WTC11 (cell line): ENCODE data around the gene ITPR2. TPM values are rescaled to one million over a fixed set of nuclear protein-coding genes. Genes with fewer than 3 reads are reported as not detected.

ENCODE experiments used
- ATAC-seq: fragments of 200-7000 bp; cut with Tn5 transposase; 2 replicates; pipeline ENCODE4 v1.10.0; 2021; ENCODE audit warnings: mild to moderate bottlenecking, moderate library complexity
- CTCF ChIA-PET: fragments of 300-600 bp; sonication (Branson Sonifier 250); formaldehyde crosslinking; loops from one replicate; lab custom pipeline; 2021; ENCODE audit warnings: antibody characterized with exemption; lab: Charles Lee
- POLR2A ChIA-PET: fragments of 350-600 bp; sonication (Branson Sonifier 250); formaldehyde crosslinking; loops from one replicate; lab custom pipeline; 2021; ENCODE audit warnings: antibody characterized with exemption; lab: Charles Lee
- DNase-seq: peaks from one replicate; pipeline ENCODE4 v3.0.0; 2021; ENCODE audit warnings: low spot score
- H3K27ac Mint-ChIP-seq: 2 replicates; pipeline ENCODE4 v1.8.0; 2021; ENCODE audit warnings: mixed read lengths
- H3K27me3 Mint-ChIP-seq: 2 replicates; pipeline ENCODE4 v1.8.0; 2021; ENCODE audit warnings: low read depth, mild to moderate bottlenecking, moderate library complexity, mixed read lengths
- H3K36me3 Mint-ChIP-seq: 2 replicates; pipeline ENCODE4 v1.8.0; 2021; ENCODE audit warnings: mixed read lengths
- H3K4me1 Mint-ChIP-seq: 2 replicates; pipeline ENCODE4 v1.8.0; 2022; ENCODE audit warnings: mixed read lengths
- H3K4me3 Mint-ChIP-seq: 2 replicates; pipeline ENCODE4 v1.8.0; 2021; ENCODE audit warnings: mild to moderate bottlenecking, moderate library complexity, mixed read lengths
- H3K9me3 Mint-ChIP-seq: 2 replicates; pipeline ENCODE4 v1.8.0; 2021; ENCODE audit warnings: mixed read lengths
- ELF4 ChIP-seq: sonication (generic); formaldehyde crosslinking; IDR thresholded peaks from 2 replicates; pipeline ENCODE4 v1.8.1; 2022; ENCODE audit warnings: low read depth, mild to moderate bottlenecking, moderate library complexity, missing genetic modification reagents
- EMX1 ChIP-seq: fragments of 250-450 bp; sonication (Bioruptor Pico); IDR thresholded peaks from 2 replicates; pipeline ENCODE4 v1.8.0; 2021; ENCODE audit warnings: mild to moderate bottlenecking
- ETV6 ChIP-seq: sonication (generic); formaldehyde crosslinking; IDR thresholded peaks from 2 replicates; pipeline ENCODE4 v1.8.1; 2022; ENCODE audit warnings: mild to moderate bottlenecking, missing genetic modification reagents
- FOXK1 ChIP-seq: sonication (generic); formaldehyde crosslinking; IDR thresholded peaks from 2 replicates; pipeline ENCODE4 v1.8.0; 2022; ENCODE audit warnings: mild to moderate bottlenecking, moderate library complexity, missing genetic modification reagents
- FOXP1 ChIP-seq: sonication (generic); formaldehyde crosslinking; IDR thresholded peaks from 2 replicates; pipeline ENCODE4 v1.8.0; 2022; ENCODE audit warnings: missing genetic modification reagents, mild to moderate bottlenecking, moderate library complexity, borderline replicate concordance
- GABPB1 ChIP-seq: sonication (generic); formaldehyde crosslinking; IDR thresholded peaks from 2 replicates; pipeline ENCODE4 v1.8.1; 2023; ENCODE audit warnings: mild to moderate bottlenecking, missing genetic modification reagents
- HMGA2 ChIP-seq: fragments of 250-450 bp; sonication (Bioruptor Pico); IDR thresholded peaks from 2 replicates; pipeline ENCODE4 v1.4.0; 2021; ENCODE audit warnings: mild to moderate bottlenecking, moderate library complexity
- IRF2 ChIP-seq: sonication (generic); formaldehyde crosslinking; IDR thresholded peaks from 2 replicates; pipeline ENCODE4 v1.8.0; 2022; ENCODE audit warnings: low read depth, missing genetic modification reagents, borderline replicate concordance
- MLX ChIP-seq: sonication (generic); formaldehyde crosslinking; IDR thresholded peaks from 2 replicates; pipeline ENCODE4 v1.8.1; 2023; ENCODE audit warnings: mild to moderate bottlenecking, missing genetic modification reagents, moderate library complexity
- NR1H2 ChIP-seq: sonication (generic); formaldehyde crosslinking; IDR thresholded peaks from 2 replicates; pipeline ENCODE4 v1.9.0; 2021; ENCODE audit warnings: mild to moderate bottlenecking, moderate library complexity, missing genetic modification reagents
- PREB ChIP-seq: sonication (generic); formaldehyde crosslinking; IDR thresholded peaks from 2 replicates; pipeline ENCODE4 v1.8.1; 2022; ENCODE audit warnings: mild to moderate bottlenecking, missing genetic modification reagents, moderate library complexity, borderline replicate concordance
- RELA ChIP-seq: sonication (generic); formaldehyde crosslinking; IDR thresholded peaks from 2 replicates; pipeline ENCODE4 v1.8.1; 2022; ENCODE audit warnings: missing genetic modification reagents, mild to moderate bottlenecking, borderline replicate concordance
- USF2 ChIP-seq: sonication (generic); formaldehyde crosslinking; IDR thresholded peaks from 2 replicates; pipeline ENCODE4 v1.8.1; 2023; ENCODE audit warnings: mild to moderate bottlenecking, missing genetic modification reagents, moderate library complexity
- ZNF138 ChIP-seq: sonication (generic); formaldehyde crosslinking; conservative IDR thresholded peaks from 2 replicates; pipeline ENCODE4 v1.8.1; 2022; ENCODE audit warnings: mild to moderate bottlenecking, moderate library complexity, missing genetic modification reagents
- ZNF232 ChIP-seq: sonication (generic); formaldehyde crosslinking; IDR thresholded peaks from 2 replicates; pipeline ENCODE4 v1.8.0; 2022; ENCODE audit warnings: mild to moderate bottlenecking, missing genetic modification reagents
- ZNF416 ChIP-seq: fragments of 250-450 bp; sonication (Bioruptor Pico); IDR thresholded peaks from 2 replicates; pipeline ENCODE4 v1.9.0; 2021; ENCODE audit warnings: mild to moderate bottlenecking, inconsistent platforms
- ZNF512 ChIP-seq: sonication (generic); formaldehyde crosslinking; IDR thresholded peaks from 2 replicates; pipeline ENCODE4 v1.8.1; 2022; ENCODE audit warnings: missing genetic modification reagents, borderline replicate concordance
- ZNF671 ChIP-seq: fragments of 250-450 bp; sonication (Bioruptor Pico); IDR thresholded peaks from 2 replicates; pipeline ENCODE4 v1.8.0; 2021; ENCODE audit warnings: mild to moderate bottlenecking
- total RNA-seq: library from RNA; stranded (reverse); gene quantifications from 3 replicates; pipeline ENCODE4 v1.2.3, GENCODE V29; 2021
- TF ChIP-seq, protein P1 (sequence below): fragments of 250-450 bp; sonication (Bioruptor Pico); IDR thresholded peaks from 2 replicates; pipeline ENCODE4 v1.9.0; 2021; ENCODE audit warnings: mild to moderate bottlenecking, borderline replicate concordance
- TF ChIP-seq, protein P2 (sequence below): sonication (generic); formaldehyde crosslinking; conservative IDR thresholded peaks from 2 replicates; pipeline ENCODE4 v1.8.1; 2023; ENCODE audit warnings: mild to moderate bottlenecking, low read depth, missing genetic modification reagents, moderate library complexity
- TF ChIP-seq, protein P3 (sequence below): sonication (generic); formaldehyde crosslinking; IDR thresholded peaks from 2 replicates; pipeline ENCODE4 v1.8.0; 2022; ENCODE audit warnings: mild to moderate bottlenecking, missing genetic modification reagents

The ITPR2 gene
- total RNA-seq, 1 experiment from 2014 or later: 50.7 TPM

DNA sequence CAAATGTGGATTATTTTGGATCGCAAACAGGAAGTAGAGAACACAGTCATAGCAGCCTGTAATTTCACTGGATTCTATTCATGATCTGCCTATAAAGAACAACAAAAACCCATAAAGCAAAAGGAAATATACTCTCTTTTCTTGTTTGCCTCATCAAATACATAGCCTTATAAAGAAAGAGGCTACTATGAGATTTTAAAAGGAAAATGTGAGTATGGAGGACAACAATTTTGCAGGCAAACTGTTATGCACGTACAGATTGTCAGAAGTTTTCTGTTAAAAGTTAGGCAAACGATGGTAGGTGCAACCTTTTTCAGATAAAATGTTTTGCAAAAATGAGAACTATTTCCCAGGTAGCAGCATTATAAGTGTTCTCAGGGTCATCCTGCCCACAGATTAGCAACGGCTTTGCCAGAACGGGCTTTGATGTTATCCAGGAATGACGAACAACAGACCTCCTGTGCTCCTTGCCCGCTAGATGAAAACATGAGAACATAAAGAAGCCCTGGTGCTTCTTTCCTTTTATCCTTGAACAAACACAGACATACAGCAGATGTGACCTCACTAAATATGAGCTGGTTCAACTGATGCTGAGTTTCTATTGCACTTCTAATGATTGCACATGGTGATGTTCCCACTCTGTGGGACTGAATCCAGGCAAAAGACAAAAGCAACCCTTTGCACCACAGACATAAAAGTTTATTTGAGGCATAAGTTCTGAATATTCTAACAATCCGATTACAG lies 88.1 kb downstream of the ITPR2 start:
- CTCF ChIA-PET: no interaction called here
- TF ChIP-seq, protein P1, sequence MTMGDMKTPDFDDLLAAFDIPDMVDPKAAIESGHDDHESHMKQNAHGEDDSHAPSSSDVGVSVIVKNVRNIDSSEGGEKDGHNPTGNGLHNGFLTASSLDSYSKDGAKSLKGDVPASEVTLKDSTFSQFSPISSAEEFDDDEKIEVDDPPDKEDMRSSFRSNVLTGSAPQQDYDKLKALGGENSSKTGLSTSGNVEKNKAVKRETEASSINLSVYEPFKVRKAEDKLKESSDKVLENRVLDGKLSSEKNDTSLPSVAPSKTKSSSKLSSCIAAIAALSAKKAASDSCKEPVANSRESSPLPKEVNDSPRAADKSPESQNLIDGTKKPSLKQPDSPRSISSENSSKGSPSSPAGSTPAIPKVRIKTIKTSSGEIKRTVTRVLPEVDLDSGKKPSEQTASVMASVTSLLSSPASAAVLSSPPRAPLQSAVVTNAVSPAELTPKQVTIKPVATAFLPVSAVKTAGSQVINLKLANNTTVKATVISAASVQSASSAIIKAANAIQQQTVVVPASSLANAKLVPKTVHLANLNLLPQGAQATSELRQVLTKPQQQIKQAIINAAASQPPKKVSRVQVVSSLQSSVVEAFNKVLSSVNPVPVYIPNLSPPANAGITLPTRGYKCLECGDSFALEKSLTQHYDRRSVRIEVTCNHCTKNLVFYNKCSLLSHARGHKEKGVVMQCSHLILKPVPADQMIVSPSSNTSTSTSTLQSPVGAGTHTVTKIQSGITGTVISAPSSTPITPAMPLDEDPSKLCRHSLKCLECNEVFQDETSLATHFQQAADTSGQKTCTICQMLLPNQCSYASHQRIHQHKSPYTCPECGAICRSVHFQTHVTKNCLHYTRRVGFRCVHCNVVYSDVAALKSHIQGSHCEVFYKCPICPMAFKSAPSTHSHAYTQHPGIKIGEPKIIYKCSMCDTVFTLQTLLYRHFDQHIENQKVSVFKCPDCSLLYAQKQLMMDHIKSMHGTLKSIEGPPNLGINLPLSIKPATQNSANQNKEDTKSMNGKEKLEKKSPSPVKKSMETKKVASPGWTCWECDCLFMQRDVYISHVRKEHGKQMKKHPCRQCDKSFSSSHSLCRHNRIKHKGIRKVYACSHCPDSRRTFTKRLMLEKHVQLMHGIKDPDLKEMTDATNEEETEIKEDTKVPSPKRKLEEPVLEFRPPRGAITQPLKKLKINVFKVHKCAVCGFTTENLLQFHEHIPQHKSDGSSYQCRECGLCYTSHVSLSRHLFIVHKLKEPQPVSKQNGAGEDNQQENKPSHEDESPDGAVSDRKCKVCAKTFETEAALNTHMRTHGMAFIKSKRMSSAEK: no peak
- TF ChIP-seq GABPB1 (CRISPR knock-in tag) (peak; percentile 76), FOXP1 (CRISPR knock-in tag) (no peak), ZNF512 (CRISPR knock-in tag) (no peak), ZNF671 (CRISPR knock-in tag) (no peak), FOXK1 (CRISPR knock-in tag) (no peak)

GRCh38 chr12:26744042-26744626 lies 88.9 kb downstream of the ITPR2 start:
- ATAC-seq: no peak
- CTCF ChIA-PET: no interaction called here
- Mint-ChIP-seq H3K4me1 (peaks cover 51% of the 10 kb centered on the region), H3K36me3 (peaks cover 13% of the 10 kb centered on the region), H3K9me3 (peaks cover 15% of the 10 kb centered on the region), H3K27ac (peak overlapping the region; percentile 35), H3K27me3 (no peaks in the 10 kb centered on the region), H3K4me3 (no peak overlapping the region)
- POLR2A ChIA-PET: no interaction called here
- no peak for DNase-seq
- TF ChIP-seq, protein P2, sequence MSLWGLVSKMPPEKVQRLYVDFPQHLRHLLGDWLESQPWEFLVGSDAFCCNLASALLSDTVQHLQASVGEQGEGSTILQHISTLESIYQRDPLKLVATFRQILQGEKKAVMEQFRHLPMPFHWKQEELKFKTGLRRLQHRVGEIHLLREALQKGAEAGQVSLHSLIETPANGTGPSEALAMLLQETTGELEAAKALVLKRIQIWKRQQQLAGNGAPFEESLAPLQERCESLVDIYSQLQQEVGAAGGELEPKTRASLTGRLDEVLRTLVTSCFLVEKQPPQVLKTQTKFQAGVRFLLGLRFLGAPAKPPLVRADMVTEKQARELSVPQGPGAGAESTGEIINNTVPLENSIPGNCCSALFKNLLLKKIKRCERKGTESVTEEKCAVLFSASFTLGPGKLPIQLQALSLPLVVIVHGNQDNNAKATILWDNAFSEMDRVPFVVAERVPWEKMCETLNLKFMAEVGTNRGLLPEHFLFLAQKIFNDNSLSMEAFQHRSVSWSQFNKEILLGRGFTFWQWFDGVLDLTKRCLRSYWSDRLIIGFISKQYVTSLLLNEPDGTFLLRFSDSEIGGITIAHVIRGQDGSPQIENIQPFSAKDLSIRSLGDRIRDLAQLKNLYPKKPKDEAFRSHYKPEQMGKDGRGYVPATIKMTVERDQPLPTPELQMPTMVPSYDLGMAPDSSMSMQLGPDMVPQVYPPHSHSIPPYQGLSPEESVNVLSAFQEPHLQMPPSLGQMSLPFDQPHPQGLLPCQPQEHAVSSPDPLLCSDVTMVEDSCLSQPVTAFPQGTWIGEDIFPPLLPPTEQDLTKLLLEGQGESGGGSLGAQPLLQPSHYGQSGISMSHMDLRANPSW (CRISPR knock-in tag): no peak
- TF ChIP-seq EMX1: no peak
- no peak for TF ChIP-seq ETV6 (CRISPR knock-in tag)
- no peak for TF ChIP-seq ZNF138 (CRISPR knock-in tag)
- TF ChIP-seq ELF4 (CRISPR knock-in tag): no peak
- TF ChIP-seq RELA (CRISPR knock-in tag): no peak
- no peak for TF ChIP-seq NR1H2
- TF ChIP-seq ZNF232: no peak
- TF ChIP-seq PREB (CRISPR knock-in tag): no peak
- TF ChIP-seq IRF2: no peak
- TF ChIP-seq HMGA2 (CRISPR knock-in tag): no peak
- no peak for TF ChIP-seq ZNF416 (CRISPR knock-in tag)
- TF ChIP-seq USF2 (CRISPR knock-in tag): no peak
- TF ChIP-seq MLX: no peak
- TF ChIP-seq, protein P3, sequence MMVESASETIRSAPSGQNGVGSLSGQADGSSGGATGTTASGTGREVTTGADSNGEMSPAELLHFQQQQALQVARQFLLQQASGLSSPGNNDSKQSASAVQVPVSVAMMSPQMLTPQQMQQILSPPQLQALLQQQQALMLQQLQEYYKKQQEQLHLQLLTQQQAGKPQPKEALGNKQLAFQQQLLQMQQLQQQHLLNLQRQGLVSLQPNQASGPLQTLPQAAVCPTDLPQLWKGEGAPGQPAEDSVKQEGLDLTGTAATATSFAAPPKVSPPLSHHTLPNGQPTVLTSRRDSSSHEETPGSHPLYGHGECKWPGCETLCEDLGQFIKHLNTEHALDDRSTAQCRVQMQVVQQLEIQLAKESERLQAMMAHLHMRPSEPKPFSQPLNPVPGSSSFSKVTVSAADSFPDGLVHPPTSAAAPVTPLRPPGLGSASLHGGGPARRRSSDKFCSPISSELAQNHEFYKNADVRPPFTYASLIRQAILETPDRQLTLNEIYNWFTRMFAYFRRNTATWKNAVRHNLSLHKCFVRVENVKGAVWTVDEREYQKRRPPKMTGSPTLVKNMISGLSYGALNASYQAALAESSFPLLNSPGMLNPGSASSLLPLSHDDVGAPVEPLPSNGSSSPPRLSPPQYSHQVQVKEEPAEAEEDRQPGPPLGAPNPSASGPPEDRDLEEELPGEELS (CRISPR knock-in tag): no peak

More for the DNA sequence above, 88.1 kb downstream of the ITPR2 start:
- H3K4me3 Mint-ChIP-seq: no peak overlapping the region
- POLR2A ChIA-PET: no interaction called here
- peaks cover 10% of the 10 kb centered on the region for H3K9me3 Mint-ChIP-seq
- H3K27me3 Mint-ChIP-seq: no peaks in the 10 kb centered on the region
- DNase-seq (no peak), ATAC-seq (no peak)
- peaks cover 52% of the 10 kb centered on the region for H3K4me1 Mint-ChIP-seq
- no peak overlapping the region for H3K27ac Mint-ChIP-seq
- H3K36me3 Mint-ChIP-seq: peaks cover 8% of the 10 kb centered on the region
